GM21576 (cell line): ENCODE data around the gene DUS1L.
A peak's percentile ranks its signal among the peaks of the same experiment; 100 is the strongest.

Experiments
- ATAC-seq: cut with Tn5 transposase; IDR thresholded peaks from one replicate; pipeline ENCODE4 v1.9.1; 2021; ENCODE audit warnings: mild to moderate bottlenecking, moderate library complexity; ENCODE audit not compliant: unreplicated experiment

DUS1L gene

DNA sequence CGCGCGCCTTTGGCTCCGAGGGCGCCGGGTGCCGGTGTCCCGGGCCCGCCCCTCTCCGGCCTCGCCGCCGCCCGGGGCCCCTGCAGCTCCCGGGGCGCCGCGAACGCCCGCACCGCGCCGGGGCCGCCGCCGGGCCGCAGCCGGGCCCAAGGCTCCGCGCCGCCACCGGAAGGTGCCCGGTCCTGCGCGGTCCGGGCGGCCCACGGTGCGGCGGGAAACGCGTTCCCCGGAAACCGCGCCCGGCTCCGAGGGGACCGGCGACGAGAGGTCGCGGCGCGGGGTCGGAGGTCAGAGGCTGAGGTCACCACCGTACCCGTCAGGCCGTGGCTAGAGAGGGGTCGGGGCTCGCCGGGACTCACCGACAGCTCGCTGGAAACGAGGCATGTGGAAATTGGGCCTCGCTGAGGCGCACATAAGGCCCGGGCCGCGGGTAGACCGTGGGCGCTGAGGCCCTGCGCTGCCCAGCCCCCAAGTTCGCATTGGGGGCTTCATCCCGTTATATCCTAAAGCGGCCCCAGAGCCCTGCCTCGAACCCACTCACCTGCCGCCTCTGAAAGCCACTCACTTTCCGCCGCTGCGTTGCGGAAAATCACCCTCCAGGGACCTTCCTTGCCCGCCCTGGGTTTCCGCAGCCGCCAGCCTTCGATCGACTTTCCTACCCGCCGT, at the start of gene DUS1L:
TSS of gene DUS1L (minus strand) at position 167 of the 666 bp plus-strand sequence. CDS start 745 bp downstream, outside the sequence.
- peak; percentile 61 for ATAC-seq

GRCh38 chr17:82114872-82115271, 49.3 kb upstream of the DUS1L start:
- no peak for ATAC-seq

GRCh38 chr17:82114447-82114846, 48.8 kb upstream of the DUS1L start:
- ATAC-seq: no peak

GRCh38 chr17:82113941-82114340, 48.3 kb upstream of the DUS1L start:
- no peak for ATAC-seq

GRCh38 chr17:82113422-82113821, 47.8 kb upstream of the DUS1L start:
- ATAC-seq: no peak

DNA sequence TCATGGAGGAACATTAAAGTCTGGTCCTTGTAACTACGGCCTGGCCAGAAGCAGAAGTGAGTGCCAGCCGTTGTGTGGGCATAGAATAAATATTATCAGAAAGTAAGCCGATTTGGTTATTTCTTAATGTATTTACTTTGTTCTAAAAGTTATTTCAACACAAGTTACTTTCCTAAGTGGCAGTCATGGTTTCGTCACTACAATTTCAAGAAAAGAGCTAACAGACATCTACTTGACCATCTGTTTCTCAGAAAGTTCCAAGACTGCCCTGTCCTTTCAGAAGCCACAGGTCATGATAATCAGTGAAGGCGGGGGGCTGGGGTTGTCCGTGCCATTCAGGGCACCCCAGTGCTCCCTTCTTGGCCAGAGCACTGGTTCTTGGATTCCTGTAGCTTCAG, 47.3 kb upstream of the DUS1L start:
- ATAC-seq: no peak

DNA sequence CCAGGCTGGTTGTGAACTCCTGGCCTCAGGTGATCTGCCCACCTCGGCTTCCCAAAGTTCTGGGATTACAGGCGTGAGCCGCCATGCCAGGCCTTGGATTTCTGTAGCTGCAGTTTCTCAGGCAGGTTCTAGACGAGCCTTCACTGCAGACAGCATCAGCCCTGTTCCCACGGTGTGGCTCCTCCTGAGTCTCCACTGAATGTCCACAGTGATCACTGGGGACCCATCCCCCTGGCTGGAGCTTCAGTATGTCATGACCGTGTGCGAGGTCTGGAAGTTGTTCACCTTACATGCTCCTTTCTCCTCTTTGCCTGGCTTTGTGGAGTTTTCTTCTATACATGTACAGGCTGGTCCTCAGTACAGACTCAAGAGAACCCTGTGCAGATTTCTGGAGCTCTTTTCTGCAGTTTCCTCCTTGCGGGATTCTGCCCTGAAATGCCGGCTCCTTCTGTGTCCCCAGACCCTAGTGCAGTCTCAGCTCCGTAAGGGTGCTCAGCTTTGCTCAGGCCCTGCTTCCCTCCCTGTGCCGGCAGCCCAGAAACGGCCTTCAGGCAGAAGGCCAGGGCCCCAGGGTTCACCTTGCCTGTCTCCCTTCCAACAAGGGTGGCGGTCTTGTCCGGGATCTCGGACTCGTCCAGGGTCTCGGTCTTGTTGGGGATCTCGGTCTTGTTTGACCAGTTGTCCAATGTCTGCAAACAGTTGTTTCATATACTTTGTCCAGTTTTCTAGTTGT, 46.7 kb upstream of the DUS1L start:
- no peak for ATAC-seq

GRCh38 chr17:82110298-82110697, 44.7 kb upstream of the DUS1L start:
- no peak for ATAC-seq

- no peak for ATAC-seq
These were observed 43.4 kb upstream of the DUS1L start for GRCh38 chr17:82108961-82109475.

DNA sequence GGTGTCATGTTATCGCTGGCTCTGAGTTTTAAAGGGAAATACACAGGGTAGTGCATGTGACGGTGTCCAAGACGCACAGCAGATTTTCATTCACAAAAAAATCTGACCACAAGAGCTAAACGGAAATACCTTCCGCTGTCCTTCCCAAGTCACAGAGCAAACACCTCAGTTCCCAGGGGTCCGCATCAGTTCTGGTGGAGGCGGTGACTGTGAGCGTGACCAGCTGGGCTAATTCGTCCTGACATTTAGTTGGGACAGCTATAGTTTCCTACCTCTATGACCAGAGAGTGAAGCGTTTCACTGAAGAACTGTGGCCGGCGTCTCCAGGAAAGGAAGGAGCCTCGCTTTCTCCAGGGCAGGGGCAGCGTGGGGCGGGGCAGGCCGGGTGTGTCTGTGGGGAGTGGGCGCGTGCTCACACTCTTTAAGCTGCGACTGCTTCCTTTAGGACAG, 42.9 kb upstream of the DUS1L start:
- no peak for ATAC-seq

DNA sequence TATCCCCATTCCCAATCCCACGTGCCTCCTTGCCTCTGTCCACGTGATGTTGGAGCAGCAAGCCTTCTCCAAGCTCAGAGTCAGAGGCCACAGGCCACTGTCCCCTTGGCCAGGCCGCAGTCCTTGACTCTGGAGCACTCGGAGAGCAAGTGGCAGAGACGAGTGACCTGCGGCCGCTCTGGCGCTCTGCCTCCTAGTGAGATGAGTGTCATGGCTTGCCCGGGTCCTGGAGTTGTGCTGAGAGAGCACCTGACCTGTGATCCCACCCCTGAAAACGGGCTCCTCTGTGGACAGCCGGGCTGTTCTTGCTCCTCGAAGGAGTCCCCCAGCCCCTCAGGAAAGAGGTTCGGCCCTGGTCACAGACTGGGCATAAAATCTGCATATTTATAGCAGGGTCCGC, 42.4 kb upstream of the DUS1L start:
- ATAC-seq: no peak

- ATAC-seq: no peak
These were observed 41.8 kb upstream of the DUS1L start for GRCh38 chr17:82107341-82107860.

DNA sequence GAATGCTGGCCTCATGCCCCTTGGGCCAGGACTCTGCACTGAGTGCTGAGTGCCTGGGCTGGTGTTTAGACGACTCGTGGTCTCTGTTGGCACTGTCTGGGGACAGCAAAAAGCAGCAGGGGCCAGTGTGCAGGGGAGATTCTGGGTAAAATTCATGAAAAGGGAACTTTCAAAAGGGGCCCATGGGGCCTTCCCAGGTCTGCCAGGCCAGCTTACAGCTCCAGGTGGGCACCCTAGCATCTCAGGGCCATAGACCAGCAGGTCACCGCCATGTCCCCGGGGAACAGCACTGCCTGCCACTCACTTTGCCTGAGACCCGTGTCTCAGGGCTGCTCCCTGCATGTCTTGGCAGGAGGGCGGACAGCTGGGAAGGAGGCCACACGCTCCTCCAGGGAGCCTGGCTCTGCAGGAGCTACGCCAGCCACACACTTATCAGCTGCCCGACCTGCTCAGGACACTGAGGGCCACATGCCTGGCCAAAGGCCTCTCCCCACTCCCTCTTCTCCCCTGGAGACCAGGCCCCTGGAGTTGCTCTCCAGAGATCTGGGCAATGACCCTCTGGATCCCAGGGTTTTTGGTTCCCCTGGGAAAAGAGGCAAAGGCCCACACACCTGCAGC, 41.2 kb upstream of the DUS1L start:
- ATAC-seq: no peak

GRCh38 chr17:82105882-82106687, 40.5 kb upstream of the DUS1L start:
- ATAC-seq: no peak

DNA sequence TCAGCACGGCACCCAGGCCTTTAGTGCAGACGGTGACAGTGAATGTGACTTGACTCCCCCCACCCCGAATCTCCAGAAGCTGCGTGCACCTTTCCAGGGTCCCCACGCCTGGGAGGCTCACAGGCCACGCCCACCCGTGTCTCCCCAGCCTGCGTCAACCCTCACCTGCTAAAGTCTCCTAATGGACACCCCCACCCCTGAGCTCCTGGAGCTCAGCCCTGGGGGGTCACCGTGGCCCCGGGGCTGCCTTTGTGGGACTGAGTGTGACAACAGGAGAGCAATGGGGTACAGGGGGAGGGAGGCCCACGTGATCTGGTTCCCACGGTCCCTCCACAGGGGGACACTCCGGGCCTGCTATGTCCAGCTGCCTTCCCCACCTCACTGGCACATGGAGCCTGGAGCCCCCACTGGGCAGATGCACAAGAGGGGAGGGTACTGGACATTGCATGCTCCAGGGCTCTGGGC, 39.8 kb upstream of the DUS1L start:
- ATAC-seq: no peak

DNA sequence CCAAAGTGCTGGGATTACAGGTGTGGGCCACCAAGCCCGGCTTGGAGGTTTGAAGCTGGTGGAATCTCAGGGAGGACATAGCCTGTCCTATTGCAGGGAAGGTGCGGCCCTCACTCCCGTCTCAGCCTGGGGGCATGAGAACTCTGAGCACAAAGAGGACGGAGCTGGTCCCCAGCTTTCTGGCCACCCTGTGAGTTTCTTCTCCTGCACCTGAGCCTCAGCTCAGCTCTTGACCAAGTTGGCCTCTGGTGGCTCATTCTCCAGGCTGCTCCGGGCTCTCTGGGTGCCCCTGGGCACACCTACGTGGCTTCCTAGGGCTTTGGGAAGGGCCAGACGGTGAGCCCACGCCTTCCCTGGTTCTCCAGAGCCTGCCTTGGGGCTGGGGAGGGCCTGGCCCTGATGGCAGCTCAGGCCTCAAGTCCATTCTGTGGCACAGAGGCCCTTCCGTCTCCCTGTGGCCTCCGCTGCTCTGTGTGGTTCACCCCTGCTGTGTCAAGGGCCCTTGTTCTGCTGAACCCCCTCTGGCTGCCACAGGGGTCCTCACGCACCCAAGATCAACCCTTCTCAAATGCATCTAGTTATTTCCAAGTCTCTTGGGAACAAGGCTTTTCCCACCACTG, 39.3 kb upstream of the DUS1L start:
- no peak for ATAC-seq

GRCh38 chr17:82103553-82104451, 38.2 kb upstream of the DUS1L start:
- ATAC-seq: no peak

DNA sequence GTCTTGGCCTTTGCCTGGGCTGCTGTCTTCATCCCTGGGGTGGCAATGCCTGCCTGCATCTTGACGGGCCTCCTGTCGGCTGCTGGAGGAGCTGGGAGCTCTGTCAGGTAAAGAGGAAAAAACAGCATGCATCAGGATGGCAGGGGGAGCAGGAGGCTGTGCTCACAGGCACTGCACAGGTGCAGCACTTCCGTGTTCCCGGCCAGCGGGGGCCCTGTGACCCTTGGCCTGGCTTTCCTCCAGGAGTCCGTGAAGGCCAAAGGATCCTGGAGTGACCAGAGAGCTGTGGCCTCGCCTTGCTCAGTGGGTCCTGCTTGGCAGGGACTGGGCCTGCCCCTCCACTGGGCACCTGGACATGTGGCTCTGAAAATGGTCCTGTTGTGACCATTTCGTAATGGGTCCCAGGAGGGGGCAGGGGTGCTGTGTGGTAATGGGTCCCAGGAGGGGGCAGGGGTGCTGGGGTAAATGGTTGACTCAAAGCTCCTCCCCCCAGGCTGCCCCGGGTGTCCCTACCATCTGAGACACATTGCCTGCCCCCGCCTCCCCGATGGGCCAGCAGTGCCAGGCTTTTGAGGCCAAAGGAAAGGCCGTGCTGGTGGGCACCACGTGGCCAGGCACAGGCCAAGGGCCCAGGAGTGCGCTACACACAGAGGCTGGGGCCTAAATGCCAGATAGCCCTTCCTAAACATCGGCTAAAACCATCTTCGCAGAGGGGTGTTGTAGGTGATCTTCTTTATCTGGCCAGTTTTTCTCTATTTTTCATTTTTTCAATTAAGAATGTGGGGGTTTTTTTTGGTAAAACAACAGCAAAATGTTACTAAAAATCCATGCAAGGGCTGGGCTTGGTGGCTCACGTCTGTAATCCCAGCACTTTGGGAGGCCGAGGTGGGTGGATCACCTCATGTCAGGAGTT, 36.4 kb upstream of the DUS1L start:
- no peak for ATAC-seq
